C4-2B (cell line): Measurements from ENCODE around the gene FMNL3.

Experiments
- ZFX ChIP-seq: fragments of 450-650 bp; IDR thresholded peaks from 2 replicates; pipeline ENCODE4 v1.6.1; 2017
- TF ChIP-seq, protein P1 (sequence below): fragments of 450-650 bp; conservative IDR thresholded peaks from 2 replicates; pipeline ENCODE4 v1.5.1; 2017; ENCODE audit warnings: mild to moderate bottlenecking

DNA sequence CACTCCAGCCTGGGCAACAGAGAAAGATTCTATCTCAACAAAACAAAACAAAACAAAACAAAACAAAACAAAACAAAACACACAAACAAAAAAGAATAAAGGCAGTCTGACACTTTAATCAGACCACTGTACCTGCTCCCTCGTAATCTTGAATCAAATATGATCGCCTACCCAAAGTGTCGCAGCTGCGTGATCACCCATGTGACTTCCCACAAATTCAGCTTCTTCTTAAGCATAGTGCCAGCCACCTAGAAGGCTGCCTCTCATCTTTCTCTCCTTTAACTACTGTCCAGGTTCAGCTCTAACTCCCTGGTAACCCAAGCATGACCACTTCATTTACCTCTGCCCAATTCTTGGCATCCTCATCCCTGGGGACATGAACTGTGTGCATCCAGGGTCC, 37.4 kb downstream of the FMNL3 start:
- TF ChIP-seq, protein P1, sequence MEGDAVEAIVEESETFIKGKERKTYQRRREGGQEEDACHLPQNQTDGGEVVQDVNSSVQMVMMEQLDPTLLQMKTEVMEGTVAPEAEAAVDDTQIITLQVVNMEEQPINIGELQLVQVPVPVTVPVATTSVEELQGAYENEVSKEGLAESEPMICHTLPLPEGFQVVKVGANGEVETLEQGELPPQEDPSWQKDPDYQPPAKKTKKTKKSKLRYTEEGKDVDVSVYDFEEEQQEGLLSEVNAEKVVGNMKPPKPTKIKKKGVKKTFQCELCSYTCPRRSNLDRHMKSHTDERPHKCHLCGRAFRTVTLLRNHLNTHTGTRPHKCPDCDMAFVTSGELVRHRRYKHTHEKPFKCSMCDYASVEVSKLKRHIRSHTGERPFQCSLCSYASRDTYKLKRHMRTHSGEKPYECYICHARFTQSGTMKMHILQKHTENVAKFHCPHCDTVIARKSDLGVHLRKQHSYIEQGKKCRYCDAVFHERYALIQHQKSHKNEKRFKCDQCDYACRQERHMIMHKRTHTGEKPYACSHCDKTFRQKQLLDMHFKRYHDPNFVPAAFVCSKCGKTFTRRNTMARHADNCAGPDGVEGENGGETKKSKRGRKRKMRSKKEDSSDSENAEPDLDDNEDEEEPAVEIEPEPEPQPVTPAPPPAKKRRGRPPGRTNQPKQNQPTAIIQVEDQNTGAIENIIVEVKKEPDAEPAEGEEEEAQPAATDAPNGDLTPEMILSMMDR, result no peak
- no peak for TF ChIP-seq ZFX
